Measurements from ENCODE around the gene PIGM.

Gene PIGM

GRCh38 chr1:160049101-160049500, 17.3 kb upstream of the PIGM start:
- DNase-seq (ENCODE audit: low read depth) = no peak

GRCh38 chr1:160048335-160048734, 16.5 kb upstream of the PIGM start:
- no peak for DNase-seq (ENCODE audit: low read depth)
- TF ChIP-seq CTCF (IDR thresholded peaks at IDR 0.05; ENCODE audit: insufficient read depth, low read depth, low read length, missing control alignments) = no peak
- no peak overlapping the region for H3K4me3 ChIP-seq (ENCODE audit: low read depth, low read length)

More at GRCh38 chr1:160049101-160049500, 17.3 kb upstream of the PIGM start:
- TF ChIP-seq CTCF (IDR thresholded peaks at IDR 0.05; ENCODE audit: insufficient read depth, low read depth, low read length, missing control alignments) = no peak
- no peak overlapping the region for H3K4me3 ChIP-seq (ENCODE audit: low read depth, low read length)

GRCh38 chr1:160047111-160047991, 15.6 kb upstream of the PIGM start:
- TF ChIP-seq CTCF (IDR thresholded peaks at IDR 0.05; ENCODE audit: insufficient read depth, low read depth, low read length, missing control alignments) = no peak
- no peak for DNase-seq (ENCODE audit: low read depth)
- no peak overlapping the region for H3K4me3 ChIP-seq (ENCODE audit: low read depth, low read length)

GRCh38 chr1:160046494-160047110, 14.8 kb upstream of the PIGM start:
- peak; percentile 45 for DNase-seq (ENCODE audit: low read depth)
- no peak overlapping the region for H3K4me3 ChIP-seq (ENCODE audit: low read depth, low read length)

GRCh38 chr1:160045653-160046052, 13.9 kb upstream of the PIGM start:
- no peak overlapping the region for H3K4me3 ChIP-seq (ENCODE audit: low read depth, low read length)
- no peak for DNase-seq (ENCODE audit: low read depth)
- no peak for TF ChIP-seq CTCF (IDR thresholded peaks at IDR 0.05; ENCODE audit: insufficient read depth, low read depth, low read length, missing control alignments)

More at GRCh38 chr1:160046494-160047110, 14.8 kb upstream of the PIGM start:
- TF ChIP-seq CTCF (IDR thresholded peaks at IDR 0.05; ENCODE audit: insufficient read depth, low read depth, low read length, missing control alignments) = peak; percentile 57

- no peak overlapping the region for H3K4me3 ChIP-seq (ENCODE audit: low read depth, low read length)
- no peak for DNase-seq (ENCODE audit: low read depth)
- no peak for TF ChIP-seq CTCF (IDR thresholded peaks at IDR 0.05; ENCODE audit: insufficient read depth, low read depth, low read length, missing control alignments)
Measured at GRCh38 chr1:160043543-160043942, 11.8 kb upstream of the PIGM start.
